Measurements from ENCODE around the gene PARS2. TPM values are rescaled to one million over a fixed set of nuclear protein-coding genes. Genes with fewer than 3 reads are reported as not detected.

PARS2 gene
- total RNA-seq, 1 experiment from 2014 or later, result 10.2 TPM

DNA sequence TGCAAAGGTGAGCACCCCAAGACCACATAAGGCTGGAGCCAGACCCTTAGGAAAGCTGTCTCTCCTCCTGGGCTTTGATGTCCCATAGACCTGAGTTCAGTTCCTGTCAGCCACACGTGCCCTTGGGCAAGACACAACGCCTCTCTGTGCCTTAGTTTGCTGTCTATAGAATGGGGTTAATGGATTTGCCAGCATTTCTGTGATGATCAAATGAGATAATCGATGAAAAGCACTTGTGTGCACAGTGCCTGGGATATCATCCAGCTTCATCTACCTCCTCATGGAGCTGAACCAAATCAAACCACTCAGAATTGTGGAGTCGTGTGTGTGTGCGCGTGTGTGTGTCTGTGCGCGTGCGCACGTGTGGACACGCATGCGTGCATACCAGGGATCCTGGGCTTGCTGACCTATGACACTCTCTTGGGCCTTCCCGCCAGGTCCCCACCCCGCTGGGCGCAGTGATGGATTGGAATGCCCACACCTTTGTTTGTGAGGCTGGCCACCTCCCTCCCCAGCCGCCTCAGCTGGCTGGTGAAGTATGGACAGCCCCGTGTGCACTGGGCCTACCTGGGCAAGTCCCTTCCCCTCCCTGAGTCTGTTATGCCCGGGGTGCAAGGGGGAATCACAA lies 31.6 kb upstream of the PARS2 start:
- H2BK12ac ChIP-seq (ENCODE audit: insufficient read length, low read depth, low read length), result no peak overlapping the region
- H3K4me2 ChIP-seq (ENCODE audit: insufficient read depth, insufficient read length, low read length), result no peak overlapping the region
- WGBS (ENCODE audit: extremely low coverage, insufficient read length, low lambda C conversion rate), result no CpG with 5 or more reads among the region's 18 CpGs
- DNase-seq, result no peak
- H2BK15ac ChIP-seq (ENCODE audit: low read depth, low read length), result no peak overlapping the region
- peaks cover 11% of the 10 kb centered on the region for H3K27me3 Mint-ChIP-seq (ENCODE audit: low read depth)
- H3K4ac ChIP-seq (ENCODE audit: low read depth, low read length), result no peak overlapping the region
- no peak overlapping the region for H4K8ac ChIP-seq (replicated peaks; ENCODE audit: insufficient read length, low read depth, low read length)
- no peaks in the 10 kb centered on the region; the same call in 1 of the 2 replicates for H3K27me3 ChIP-seq (ENCODE audit: insufficient read depth, low read length)
- no peak overlapping the region for H3K14ac ChIP-seq (ENCODE audit: insufficient read depth, low read length)
- no peak overlapping the region for H3K27ac ChIP-seq (ENCODE audit: insufficient read length, low read depth, low read length)
- peaks cover 2 to 3% of the 10 kb centered on the region in 2 experiments; a peak in 2 of 5 replicates for H3K9me3 Mint-ChIP-seq
- no peak overlapping the region for H3K4me3 Mint-ChIP-seq
- H2BK5ac ChIP-seq (ENCODE audit: insufficient read length, low read length), result no peak overlapping the region
- H4K5ac ChIP-seq (ENCODE audit: insufficient read length, low read depth, low read length), result no peak overlapping the region
- no peak overlapping the region for H3K9ac ChIP-seq (ENCODE audit: extremely low read depth, insufficient read length, low read length)
- no peaks in the 10 kb centered on the region for H4K20me1 ChIP-seq (ENCODE audit: control insufficient read depth, insufficient read depth, insufficient read length)
- H3K4me1 ChIP-seq (ENCODE audit: insufficient read depth, low read length), result no peaks in the 10 kb centered on the region; the same call in 1 of the 2 replicates
- H3T11ph ChIP-seq (ENCODE audit: low read length), result no peak overlapping the region
- no peak overlapping the region for H2BK20ac ChIP-seq (ENCODE audit: low read depth, low read length, poor library complexity, severe bottlenecking)
- TF ChIP-seq, protein P1, sequence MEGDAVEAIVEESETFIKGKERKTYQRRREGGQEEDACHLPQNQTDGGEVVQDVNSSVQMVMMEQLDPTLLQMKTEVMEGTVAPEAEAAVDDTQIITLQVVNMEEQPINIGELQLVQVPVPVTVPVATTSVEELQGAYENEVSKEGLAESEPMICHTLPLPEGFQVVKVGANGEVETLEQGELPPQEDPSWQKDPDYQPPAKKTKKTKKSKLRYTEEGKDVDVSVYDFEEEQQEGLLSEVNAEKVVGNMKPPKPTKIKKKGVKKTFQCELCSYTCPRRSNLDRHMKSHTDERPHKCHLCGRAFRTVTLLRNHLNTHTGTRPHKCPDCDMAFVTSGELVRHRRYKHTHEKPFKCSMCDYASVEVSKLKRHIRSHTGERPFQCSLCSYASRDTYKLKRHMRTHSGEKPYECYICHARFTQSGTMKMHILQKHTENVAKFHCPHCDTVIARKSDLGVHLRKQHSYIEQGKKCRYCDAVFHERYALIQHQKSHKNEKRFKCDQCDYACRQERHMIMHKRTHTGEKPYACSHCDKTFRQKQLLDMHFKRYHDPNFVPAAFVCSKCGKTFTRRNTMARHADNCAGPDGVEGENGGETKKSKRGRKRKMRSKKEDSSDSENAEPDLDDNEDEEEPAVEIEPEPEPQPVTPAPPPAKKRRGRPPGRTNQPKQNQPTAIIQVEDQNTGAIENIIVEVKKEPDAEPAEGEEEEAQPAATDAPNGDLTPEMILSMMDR (conservative IDR thresholded peaks at IDR 0.05), result no peak
- no peak overlapping the region for H4K91ac ChIP-seq (ENCODE audit: insufficient read length, low read depth, low read length)
- H3K23ac ChIP-seq (ENCODE audit: insufficient read length, low read depth, low read length), result no peak overlapping the region
- no peaks in the 10 kb centered on the region for H3K36me3 Mint-ChIP-seq (ENCODE audit: insufficient read depth in 1 of 3, low read depth in 3 of 3)
- H3K56ac ChIP-seq (ENCODE audit: insufficient read length, low read depth, low read length), result no peak overlapping the region
- no peaks in the 10 kb centered on the region for H3K9me3 ChIP-seq (ENCODE audit: control insufficient read depth, low read depth, low read length)
- no peak overlapping the region for H3K18ac ChIP-seq (ENCODE audit: insufficient read length, low read depth, low read length)
- no peak overlapping the region for H2AFZ ChIP-seq (ENCODE audit: low read length)
- H3K79me2 ChIP-seq (ENCODE audit: insufficient read depth, low read length), result no peaks in the 10 kb centered on the region
- no peaks in the 10 kb centered on the region for H3K79me1 ChIP-seq (ENCODE audit: insufficient read depth, low read depth, low read length, poor library complexity, severe bottlenecking)
- H3K23me2 ChIP-seq (ENCODE audit: insufficient read length, low read depth, low read length, poor library complexity, severe bottlenecking), result no peaks in the 10 kb centered on the region
- no peak overlapping the region for H2BK120ac ChIP-seq (ENCODE audit: low read depth, low read length, poor library complexity, severe bottlenecking)
- no peak overlapping the region for H2AK5ac ChIP-seq (ENCODE audit: insufficient read length, low read length)
- no peak overlapping the region for H3K27ac Mint-ChIP-seq
- peaks cover 24 to 33% of the 10 kb centered on the region in 2 experiments for H3K4me1 Mint-ChIP-seq
